HG03378 (cell line): ENCODE results near the gene POFUT2.

Source experiments
- ATAC-seq: cut with Tn5 transposase; IDR thresholded peaks from one replicate; pipeline ENCODE4 v1.9.1; 2021; ENCODE audit warnings: mild to moderate bottlenecking, moderate library complexity; ENCODE audit not compliant: unreplicated experiment

The POFUT2 gene

GRCh38 chr21:45299864-45300785, 12.4 kb upstream of the POFUT2 start:
- ATAC-seq: no peak

- no peak for ATAC-seq
Measured at GRCh38 chr21:45299026-45299863, 11.6 kb upstream of the POFUT2 start.

- no peak for ATAC-seq
Measured at GRCh38 chr21:45297869-45298268, 10.2 kb upstream of the POFUT2 start.

- no peak for ATAC-seq
Measured at GRCh38 chr21:45297329-45297728, 9.6 kb upstream of the POFUT2 start.

GRCh38 chr21:45296638-45297037, 8.9 kb upstream of the POFUT2 start:
- no peak for ATAC-seq

- ATAC-seq: no peak
Measured at GRCh38 chr21:45295576-45296365, 8.1 kb upstream of the POFUT2 start.

- no peak for ATAC-seq
Measured at GRCh38 chr21:45294509-45295291, 7.0 kb upstream of the POFUT2 start.

- no peak for ATAC-seq
Measured at GRCh38 chr21:45293726-45294401, 6.2 kb upstream of the POFUT2 start.

- no peak for ATAC-seq
Measured at GRCh38 chr21:45293220-45293725, 5.6 kb upstream of the POFUT2 start.

- no peak for ATAC-seq
Measured at GRCh38 chr21:45292399-45293219, 4.9 kb upstream of the POFUT2 start.

- ATAC-seq: no peak
Measured at GRCh38 chr21:45291613-45292398, 4.1 kb upstream of the POFUT2 start.

- no peak for ATAC-seq
Measured at GRCh38 chr21:45290948-45291612, 3.4 kb upstream of the POFUT2 start.

- ATAC-seq: no peak
Measured at GRCh38 chr21:45289655-45290515, 2.2 kb upstream of the POFUT2 start.

- ATAC-seq: no peak
Measured at GRCh38 chr21:45289134-45289533, 1.4 kb upstream of the POFUT2 start.

- no peak for ATAC-seq
Measured at GRCh38 chr21:45288441-45288841, 746 bp upstream of the POFUT2 start.

- no peak for ATAC-seq
Measured at GRCh38 chr21:45286671-45287437, 841 bp downstream of the POFUT2 start.
